Measurements from ENCODE around the gene ISCA2.

ISCA2 gene

GRCh38 chr14:74524076-74524811 lies 30.7 kb downstream of the ISCA2 start:
- no peak overlapping the region for H3K27ac ChIP-seq
- TF ChIP-seq CTCF (conservative IDR thresholded peaks at IDR 0.05) (no peak), ZFX (IDR thresholded peaks at IDR 0.05) (no peak)

- H3K27ac ChIP-seq, result no peak overlapping the region
- TF ChIP-seq ZFX (IDR thresholded peaks at IDR 0.05) (no peak), CTCF (conservative IDR thresholded peaks at IDR 0.05) (no peak)
Observed at GRCh38 chr14:74524812-74525135, 31.2 kb downstream of the ISCA2 start.

GRCh38 chr14:74525361-74525851 lies 31.8 kb downstream of the ISCA2 start:
- no peak overlapping the region for H3K27ac ChIP-seq
- TF ChIP-seq ZFX (IDR thresholded peaks at IDR 0.05), result no peak
- no peak for TF ChIP-seq CTCF (conservative IDR thresholded peaks at IDR 0.05)

- H3K27ac ChIP-seq, result no peak overlapping the region
- TF ChIP-seq ZFX (IDR thresholded peaks at IDR 0.05) (no peak), CTCF (conservative IDR thresholded peaks at IDR 0.05) (no peak)
Observed at GRCh38 chr14:74526854-74527585, 33.5 kb downstream of the ISCA2 start.

GRCh38 chr14:74527736-74528280 lies 34.2 kb downstream of the ISCA2 start:
- TF ChIP-seq ZFX (IDR thresholded peaks at IDR 0.05) (no peak), CTCF (conservative IDR thresholded peaks at IDR 0.05) (no peak)
- no peak overlapping the region for H3K27ac ChIP-seq

- no peak overlapping the region for H3K27ac ChIP-seq
- TF ChIP-seq ZFX (IDR thresholded peaks at IDR 0.05) (no peak), CTCF (conservative IDR thresholded peaks at IDR 0.05) (no peak)
Observed at GRCh38 chr14:74528406-74528805, 34.8 kb downstream of the ISCA2 start.

- H3K27ac ChIP-seq, result no peak overlapping the region
- TF ChIP-seq CTCF (conservative IDR thresholded peaks at IDR 0.05) (no peak), ZFX (IDR thresholded peaks at IDR 0.05) (no peak)
Observed at GRCh38 chr14:74528886-74529285, 35.3 kb downstream of the ISCA2 start.

Measured in C4-2B (cell line).